ENCODE measurements around the gene LRG1. TPM values are rescaled to one million over a fixed set of nuclear protein-coding genes. Genes with fewer than 3 reads are reported as not detected.

The LRG1 gene
- total and polyA plus RNA-seq, 10 of the 15 experiments (the other 5 are each of a cell fraction or from before 2014, with no cell fraction given), result 0.29 to 4.7 (median 0.58) TPM

DNA sequence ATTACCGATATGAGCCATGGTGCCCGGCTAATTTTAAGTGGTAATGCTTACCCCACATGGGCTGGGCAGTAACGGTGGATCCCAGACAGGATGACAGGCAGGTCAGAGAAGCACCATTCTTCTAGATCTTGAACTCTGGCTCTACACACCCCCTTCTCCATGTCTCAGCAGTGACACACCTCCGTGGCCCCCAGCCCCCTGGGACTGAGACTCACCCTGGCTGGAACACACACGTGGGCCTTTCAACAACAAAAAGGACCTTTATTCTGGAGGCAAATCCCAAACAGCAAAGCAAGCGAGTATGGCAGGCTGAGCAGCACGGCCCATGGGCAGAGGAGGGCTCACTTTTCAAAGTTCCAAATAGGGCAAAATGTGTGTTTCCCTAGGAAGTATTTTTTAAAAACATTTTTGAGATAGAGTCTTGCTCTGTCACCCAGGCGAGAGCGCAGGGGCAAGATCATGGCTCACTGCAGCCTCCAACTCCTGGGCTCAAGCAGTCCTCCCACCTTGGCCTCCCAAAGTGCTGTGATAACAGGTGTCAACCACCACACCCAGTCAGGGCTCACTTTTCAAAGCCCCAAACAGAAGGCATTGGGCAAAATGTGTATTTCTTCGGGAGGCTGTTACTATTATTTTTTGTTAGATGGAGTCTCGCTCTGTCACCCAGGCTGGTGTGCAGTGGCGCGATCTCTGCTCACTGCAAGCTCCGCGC is 17.4 kb downstream of the LRG1 start:
- RAD21 ChIA-PET (ENCODE audit: unreplicated experiment), result interaction anchor here (1.3 kb wide), 1 partner anchor 255 kb away, joined by 3 read pairs; no protein-coding TSS in a partner anchor
- no peak overlapping the region for H3K27ac ChIP-seq (ENCODE audit: control insufficient read depth, insufficient read depth)
- WGBS (ENCODE audit: insufficient coverage, insufficient replicate concordance, low lambda C conversion rate, missing lambda C conversion rate), result 49% methylated on average over 15 of the region's 15 CpGs
- intact Hi-C loops (cut with micrococcal nuclease; ENCODE audit: unreplicated experiment) (no loop called here), in situ Hi-C loops (cut with MboI) (no loop called here)
- no peak for ATAC-seq
- SMC1A ChIA-PET (ENCODE audit: uncharacterized antibody, unreplicated experiment), result no interaction called here
- no peaks in the 10 kb centered on the region for H3K4me1 ChIP-seq (ENCODE audit: control insufficient read depth, insufficient read depth, low read length)
- H3K27me3 ChIP-seq (replicated peaks in 1 of 2; ENCODE audit: control insufficient read depth in 2 of 2, insufficient read depth in 2 of 2, low read length in 1 of 2), result no peaks in the 10 kb centered on the region
- no peak overlapping the region for H3K4me2 ChIP-seq (ENCODE audit: control insufficient read depth, insufficient read depth)
- no peak overlapping the region for H3K9ac ChIP-seq (ENCODE audit: control insufficient read depth, insufficient read depth, low read length)
- no peak for DNase-seq (ENCODE audit: low read depth, low spot score)
- POLR2A ChIA-PET, result no interaction called here
- no TSS peak for BruUV-seq (replicated peaks)
- H3K4me3 ChIP-seq, result no peak overlapping the region
- no peaks in the 10 kb centered on the region for H3K36me3 ChIP-seq (ENCODE audit: control insufficient read depth in 2 of 2, insufficient read depth in 2 of 2, low read length in 1 of 2)
- H3K79me2 ChIP-seq (ENCODE audit: control insufficient read depth, insufficient read depth, low read length), result no peaks in the 10 kb centered on the region
- no peak overlapping the region for H2AFZ ChIP-seq (ENCODE audit: control insufficient read depth, low read depth, low read length)
- no peak for FAIRE-seq
- H4K20me1 ChIP-seq (ENCODE audit: control insufficient read depth, insufficient read depth), result no peaks in the 10 kb centered on the region
- TF ChIP-seq LARP7 (IDR thresholded peaks at IDR 0.05) (no peak), PML (IDR thresholded peaks at IDR 0.05; ENCODE audit: low read length) (no peak), CBFB (IDR thresholded peaks at IDR 0.05; ENCODE audit: low read depth) (no peak), SREBF1 (IDR thresholded peaks at IDR 0.05; ENCODE audit: low read length) (no peak), STAT3 (IDR thresholded peaks at IDR 0.05; ENCODE audit: low read depth, low read length) (no peak)
- TF ChIP-seq, protein P1, sequence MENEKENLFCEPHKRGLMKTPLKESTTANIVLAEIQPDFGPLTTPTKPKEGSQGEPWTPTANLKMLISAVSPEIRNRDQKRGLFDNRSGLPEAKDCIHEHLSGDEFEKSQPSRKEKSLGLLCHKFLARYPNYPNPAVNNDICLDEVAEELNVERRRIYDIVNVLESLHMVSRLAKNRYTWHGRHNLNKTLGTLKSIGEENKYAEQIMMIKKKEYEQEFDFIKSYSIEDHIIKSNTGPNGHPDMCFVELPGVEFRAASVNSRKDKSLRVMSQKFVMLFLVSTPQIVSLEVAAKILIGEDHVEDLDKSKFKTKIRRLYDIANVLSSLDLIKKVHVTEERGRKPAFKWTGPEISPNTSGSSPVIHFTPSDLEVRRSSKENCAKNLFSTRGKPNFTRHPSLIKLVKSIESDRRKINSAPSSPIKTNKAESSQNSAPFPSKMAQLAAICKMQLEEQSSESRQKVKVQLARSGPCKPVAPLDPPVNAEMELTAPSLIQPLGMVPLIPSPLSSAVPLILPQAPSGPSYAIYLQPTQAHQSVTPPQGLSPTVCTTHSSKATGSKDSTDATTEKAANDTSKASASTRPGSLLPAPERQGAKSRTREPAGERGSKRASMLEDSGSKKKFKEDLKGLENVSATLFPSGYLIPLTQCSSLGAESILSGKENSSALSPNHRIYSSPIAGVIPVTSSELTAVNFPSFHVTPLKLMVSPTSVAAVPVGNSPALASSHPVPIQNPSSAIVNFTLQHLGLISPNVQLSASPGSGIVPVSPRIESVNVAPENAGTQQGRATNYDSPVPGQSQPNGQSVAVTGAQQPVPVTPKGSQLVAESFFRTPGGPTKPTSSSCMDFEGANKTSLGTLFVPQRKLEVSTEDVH (IDR thresholded peaks at IDR 0.05; ENCODE audit: low read depth, partially characterized antibody), result no peak
- CTCF ChIA-PET, result interaction anchor here (0.6 to 4.5 kb wide), 10 partner anchors 13 to 262 kb away, joined by 3 to 44 read pairs (median 6); partner anchors contain the start of genes LRG1 and PLIN5
- H3K9me3 ChIP-seq (replicated peaks; ENCODE audit: control insufficient read depth, insufficient read depth, low read length), result no peaks in the 10 kb centered on the region
